ENCODE measurements around the gene RCSD1.

RCSD1 gene

GRCh38 chr1:167679714-167680113 is 49.7 kb downstream of the RCSD1 start:
- no peak for DNase-seq (ENCODE audit: insufficient read length, low spot score)
- no peak for FAIRE-seq
- TF ChIP-seq POU2F2 (IDR thresholded peaks at IDR 0.05; ENCODE audit: low read depth, low read length) (no peak), SPI1 (IDR thresholded peaks at IDR 0.05; ENCODE audit: low read depth, low read length) (no peak), POLR2AphosphoS5 (IDR thresholded peaks at IDR 0.05; ENCODE audit: low read depth, low read length) (no peak), TAF1 (IDR thresholded peaks at IDR 0.05; ENCODE audit: low read depth, low read length) (no peak), PAX5 (IDR thresholded peaks at IDR 0.05; ENCODE audit: insufficient read depth, low read length, severe bottlenecking) (no peak)

DNA sequence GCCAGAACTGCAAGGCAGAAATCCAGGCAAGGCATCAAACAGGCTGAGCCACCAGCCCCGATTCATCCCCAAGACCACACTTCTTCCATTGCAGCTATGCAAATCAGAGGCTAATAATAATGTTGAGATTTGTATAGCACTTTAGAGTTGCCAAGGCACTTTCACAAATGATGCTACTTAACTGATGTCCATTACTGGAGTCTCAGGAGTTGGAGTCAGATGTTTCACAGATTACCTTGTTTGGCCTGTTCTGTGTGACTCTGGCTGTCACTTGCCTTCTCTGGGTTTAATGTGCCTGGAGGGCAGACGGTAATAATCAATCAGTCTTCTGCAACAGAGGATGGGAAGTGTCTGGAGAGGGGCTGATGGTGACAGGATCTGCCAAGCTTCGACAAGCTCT is 51.0 kb downstream of the RCSD1 start:
- no peak for TF ChIP-seq SPI1 (IDR thresholded peaks at IDR 0.05; ENCODE audit: low read depth, low read length)
- TF ChIP-seq POLR2AphosphoS5 (IDR thresholded peaks at IDR 0.05; ENCODE audit: low read depth, low read length) = no peak
- TF ChIP-seq TAF1 (IDR thresholded peaks at IDR 0.05; ENCODE audit: low read depth, low read length) = no peak
- TF ChIP-seq POLR2A (IDR thresholded peaks at IDR 0.05; ENCODE audit: low read depth, low read length) = no peak
- TF ChIP-seq POU2F2 (IDR thresholded peaks at IDR 0.05; ENCODE audit: low read depth, low read length) = no peak
- TF ChIP-seq PAX5 (IDR thresholded peaks at IDR 0.05; ENCODE audit: insufficient read depth, low read length, severe bottlenecking) = no peak
- FAIRE-seq = peak; percentile 16
- no peak for DNase-seq (ENCODE audit: insufficient read length, low spot score)

DNA sequence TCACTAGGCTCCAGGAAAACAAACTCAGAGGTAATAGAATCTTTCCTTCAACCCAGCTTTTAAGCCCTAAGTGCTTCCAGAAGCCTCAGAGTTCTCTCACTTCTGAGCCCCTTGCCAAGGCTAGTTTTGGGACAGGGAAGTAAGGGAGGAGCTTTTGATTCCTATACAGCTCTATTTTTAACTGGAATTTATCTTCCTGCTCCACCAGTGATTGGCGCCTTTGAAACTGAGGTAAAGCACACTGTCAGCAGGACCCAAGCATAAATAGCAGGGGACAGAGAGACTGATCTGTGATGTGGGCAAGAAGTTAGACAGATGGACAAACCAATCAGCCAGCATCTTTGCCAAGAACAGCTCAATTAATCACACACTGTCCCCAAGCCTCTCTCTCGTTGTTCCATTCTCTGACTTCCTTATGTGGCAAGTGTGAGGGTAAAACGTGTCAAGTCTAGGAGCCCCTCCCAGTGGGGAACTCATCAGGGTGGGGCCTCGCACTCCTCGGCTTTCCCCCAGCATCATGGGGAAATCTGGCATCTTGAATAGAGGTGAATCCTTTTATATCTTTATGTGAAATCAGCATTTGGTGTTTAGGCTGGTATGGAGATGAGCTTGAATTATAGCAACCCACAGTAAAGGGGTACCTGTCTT is 51.5 kb downstream of the RCSD1 start:
- DNase-seq (ENCODE audit: insufficient read length, low spot score) (no peak), FAIRE-seq (no peak)
- TF ChIP-seq POLR2A (IDR thresholded peaks at IDR 0.05; ENCODE audit: low read depth, low read length) (no peak), SPI1 (IDR thresholded peaks at IDR 0.05; ENCODE audit: low read depth, low read length) (no peak), POU2F2 (IDR thresholded peaks at IDR 0.05; ENCODE audit: low read depth, low read length) (no peak), POLR2AphosphoS5 (IDR thresholded peaks at IDR 0.05; ENCODE audit: low read depth, low read length) (no peak), PAX5 (IDR thresholded peaks at IDR 0.05; ENCODE audit: insufficient read depth, low read length, severe bottlenecking) (no peak), TAF1 (IDR thresholded peaks at IDR 0.05; ENCODE audit: low read depth, low read length) (no peak)

GRCh38 chr1:167683226-167683625 is 53.2 kb downstream of the RCSD1 start:
- TF ChIP-seq POU2F2 (IDR thresholded peaks at IDR 0.05; ENCODE audit: low read depth, low read length) = no peak
- no peak for TF ChIP-seq POLR2AphosphoS5 (IDR thresholded peaks at IDR 0.05; ENCODE audit: low read depth, low read length)
- no peak for TF ChIP-seq POLR2A (IDR thresholded peaks at IDR 0.05; ENCODE audit: low read depth, low read length)
- TF ChIP-seq SPI1 (IDR thresholded peaks at IDR 0.05; ENCODE audit: low read depth, low read length) = no peak
- TF ChIP-seq TAF1 (IDR thresholded peaks at IDR 0.05; ENCODE audit: low read depth, low read length) = no peak
- no peak for TF ChIP-seq PAX5 (IDR thresholded peaks at IDR 0.05; ENCODE audit: insufficient read depth, low read length, severe bottlenecking)
- FAIRE-seq (no peak), DNase-seq (ENCODE audit: insufficient read length, low spot score) (no peak)

- FAIRE-seq = no peak
Observed at GRCh38 chr1:167683641-167684502, 53.8 kb downstream of the RCSD1 start.

GRCh38 chr1:167685844-167686243 is 55.8 kb downstream of the RCSD1 start:
- FAIRE-seq = no peak
- DNase-seq (ENCODE audit: insufficient read length, low spot score) = no peak
- TF ChIP-seq POU2F2 (IDR thresholded peaks at IDR 0.05; ENCODE audit: low read depth, low read length) (no peak), SPI1 (IDR thresholded peaks at IDR 0.05; ENCODE audit: low read depth, low read length) (no peak), TAF1 (IDR thresholded peaks at IDR 0.05; ENCODE audit: low read depth, low read length) (no peak), PAX5 (IDR thresholded peaks at IDR 0.05; ENCODE audit: insufficient read depth, low read length, severe bottlenecking) (no peak), POLR2A (IDR thresholded peaks at IDR 0.05; ENCODE audit: low read depth, low read length) (no peak), POLR2AphosphoS5 (IDR thresholded peaks at IDR 0.05; ENCODE audit: low read depth, low read length) (no peak)

More at GRCh38 chr1:167683641-167684502, 53.8 kb downstream of the RCSD1 start:
- TF ChIP-seq POU2F2 (IDR thresholded peaks at IDR 0.05; ENCODE audit: low read depth, low read length) (no peak), POLR2A (IDR thresholded peaks at IDR 0.05; ENCODE audit: low read depth, low read length) (no peak), PAX5 (IDR thresholded peaks at IDR 0.05; ENCODE audit: insufficient read depth, low read length, severe bottlenecking) (no peak), TAF1 (IDR thresholded peaks at IDR 0.05; ENCODE audit: low read depth, low read length) (no peak), SPI1 (IDR thresholded peaks at IDR 0.05; ENCODE audit: low read depth, low read length) (no peak), POLR2AphosphoS5 (IDR thresholded peaks at IDR 0.05; ENCODE audit: low read depth, low read length) (no peak)
- no peak for DNase-seq (ENCODE audit: insufficient read length, low spot score)

- FAIRE-seq (peak; percentile 72), DNase-seq (ENCODE audit: insufficient read length, low spot score) (peak; percentile 57)
- TF ChIP-seq POLR2AphosphoS5 (IDR thresholded peaks at IDR 0.05; ENCODE audit: low read depth, low read length) (no peak), SPI1 (IDR thresholded peaks at IDR 0.05; ENCODE audit: low read depth, low read length) (no peak), POLR2A (IDR thresholded peaks at IDR 0.05; ENCODE audit: low read depth, low read length) (no peak), PAX5 (IDR thresholded peaks at IDR 0.05; ENCODE audit: insufficient read depth, low read length, severe bottlenecking) (no peak), TAF1 (IDR thresholded peaks at IDR 0.05; ENCODE audit: low read depth, low read length) (no peak), POU2F2 (IDR thresholded peaks at IDR 0.05; ENCODE audit: low read depth, low read length) (no peak; the same call in 1 of the 2 replicates)
Observed at GRCh38 chr1:167687919-167688519, 58.0 kb downstream of the RCSD1 start.

DNA sequence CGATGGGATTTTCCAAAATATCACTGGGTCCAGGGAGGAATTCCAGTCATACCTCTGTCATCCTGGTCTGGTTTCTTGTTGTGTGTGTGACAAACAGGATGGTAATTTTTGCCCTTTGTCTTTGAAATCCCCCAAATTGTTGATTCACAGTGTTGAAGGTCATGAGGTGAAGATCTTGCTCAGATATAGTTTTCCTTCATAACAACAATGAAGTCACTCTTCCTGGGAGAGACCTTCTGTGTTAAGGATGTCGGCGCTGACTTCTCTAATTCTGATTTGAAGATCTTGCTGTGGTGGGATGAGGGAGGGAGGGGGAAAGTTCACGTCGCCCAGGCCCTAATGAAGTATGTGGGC is 59.5 kb downstream of the RCSD1 start:
- no peak for FAIRE-seq
- DNase-seq (ENCODE audit: insufficient read length, low spot score) = no peak
- TF ChIP-seq POU2F2 (IDR thresholded peaks at IDR 0.05; ENCODE audit: low read depth, low read length) (no peak), POLR2AphosphoS5 (IDR thresholded peaks at IDR 0.05; ENCODE audit: low read depth, low read length) (no peak)

DNA sequence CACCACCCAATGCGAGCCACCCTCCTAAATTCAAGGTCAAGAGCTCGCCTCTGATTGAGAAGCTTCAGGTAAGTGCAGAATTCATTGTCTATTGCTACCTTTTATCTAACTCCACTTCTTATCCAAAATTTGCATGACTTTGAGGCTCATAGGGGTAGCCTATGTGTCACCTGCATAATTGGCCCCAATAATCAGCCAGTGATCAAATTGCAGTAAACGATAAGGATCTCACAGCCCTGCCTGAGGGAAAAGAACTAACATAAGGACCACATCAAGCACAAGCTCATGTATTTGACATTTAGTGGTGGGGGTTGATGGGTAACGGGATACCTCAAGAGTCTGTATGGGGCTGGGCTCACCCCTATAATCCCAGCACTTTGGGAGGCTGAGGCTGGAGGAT is 60.0 kb downstream of the RCSD1 start:
- no peak for FAIRE-seq
- DNase-seq (ENCODE audit: insufficient read length, low spot score) = no peak
- TF ChIP-seq POLR2A (IDR thresholded peaks at IDR 0.05; ENCODE audit: low read depth, low read length) = no peak

Data from GM12891 (cell line).